ENCODE data around the gene DEDD. TPM values are rescaled to one million over a fixed set of nuclear protein-coding genes. Genes with fewer than 3 reads are reported as not detected.

Gene DEDD
- total RNA-seq, 1 experiment from 2014 or later = 32.8 TPM

DNA sequence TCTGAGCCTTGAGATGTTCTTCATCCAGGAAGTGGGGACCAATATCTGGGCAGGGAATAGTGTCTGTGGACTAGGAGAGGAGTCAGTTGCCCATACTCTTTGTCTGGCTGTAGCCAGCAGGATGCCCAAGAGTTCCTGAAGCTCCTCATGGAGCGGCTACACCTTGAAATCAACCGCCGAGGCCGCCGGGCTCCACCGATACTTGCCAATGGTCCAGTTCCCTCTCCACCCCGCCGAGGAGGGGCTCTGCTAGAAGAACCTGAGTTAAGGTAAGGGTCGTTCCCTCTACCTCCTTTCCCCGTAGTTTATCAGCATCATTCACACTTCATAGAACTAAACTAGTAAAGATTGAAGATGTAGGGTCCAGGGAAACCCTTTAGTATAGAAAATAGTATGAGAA, 30.3 kb upstream of the DEDD start:
- no peak for ATAC-seq
- CTCF ChIA-PET = no interaction called here

More for the DNA sequence above, 30.3 kb upstream of the DEDD start:
- ChIA-PET POLR2A (no interaction called here), RAD21 (ENCODE audit: low non-redundant PET in 1 of 2, low total read pairs in 2 of 2, uncharacterized antibody in 2 of 2, unreplicated experiment in 2 of 2) (no interaction called here)
- Histone ChIP-seq H4K20me1 (ENCODE audit: insufficient read depth) (no peaks in the 10 kb centered on the region), H3K4me1 (ENCODE audit: control insufficient read depth in 1 of 2, insufficient read depth in 2 of 2, low read length in 2 of 2) (peaks cover 10 to 47% of the 10 kb centered on the region in 2 experiments; a peak in 3 of 4 replicates), H3K9me3 (ENCODE audit: control insufficient read depth in 1 of 2, insufficient read depth in 1 of 2, low read depth in 1 of 2, low read length in 2 of 2) (no peaks in the 10 kb centered on the region), H3K4me3 (replicated peaks in 1 of 2; ENCODE audit: low read depth in 1 of 2, low read length in 2 of 2) (no peak overlapping the region), H2AFZ (ENCODE audit: low read depth, low read length, poor library complexity, severe bottlenecking) (no peak overlapping the region), H3K4me2 (ENCODE audit: low read length) (no peak overlapping the region), H3K9me2 (ENCODE audit: insufficient read depth) (no peaks in the 10 kb centered on the region), H3K27ac (ENCODE audit: low read depth, low read length) (no peak overlapping the region), H3K9ac (ENCODE audit: low read length) (no peak overlapping the region), H3K79me2 (ENCODE audit: insufficient read depth, low read length) (peaks cover 11% of the 10 kb centered on the region; the same call in 1 of the 2 replicates), H3K36me3 (ENCODE audit: control insufficient read depth in 1 of 2, insufficient read depth in 2 of 2, low read length in 2 of 2) (peaks cover 8 to 26% of the 10 kb centered on the region in 2 experiments; a peak in 2 of 4 replicates), H3K27me3 (ENCODE audit: insufficient read depth, low read length) (no peaks in the 10 kb centered on the region)
- TF ChIP-seq FOSL1 (IDR thresholded peaks at IDR 0.05; ENCODE audit: low read depth) (no peak), ELF1 (IDR thresholded peaks at IDR 0.05; ENCODE audit: borderline replicate concordance, low read depth) (no peak), EGR1 (IDR thresholded peaks at IDR 0.05; ENCODE audit: low read depth) (no peak), CBX3 (IDR thresholded peaks at IDR 0.05; ENCODE audit: low read depth) (no peak), YY1 (IDR thresholded peaks at IDR 0.05; ENCODE audit: extremely low read depth, insufficient replicate concordance, low read depth, low read length) (no peak), SP1 (IDR thresholded peaks at IDR 0.05; ENCODE audit: low read depth) (no peak), SIN3A (IDR thresholded peaks at IDR 0.05; ENCODE audit: low read depth) (no peak), JUND (IDR thresholded peaks at IDR 0.05) (no peak), RAD21 (IDR thresholded peaks at IDR 0.05; ENCODE audit: low read depth) (no peak), EZH2phosphoT487 (IDR thresholded peaks at IDR 0.05; ENCODE audit: borderline replicate concordance) (no peak), POLR2AphosphoS5 (IDR thresholded peaks at IDR 0.05; ENCODE audit: low read depth, low read length) (no peak), EZH2 (IDR thresholded peaks at IDR 0.05) (no peak)
- TF ChIP-seq, protein P1, sequence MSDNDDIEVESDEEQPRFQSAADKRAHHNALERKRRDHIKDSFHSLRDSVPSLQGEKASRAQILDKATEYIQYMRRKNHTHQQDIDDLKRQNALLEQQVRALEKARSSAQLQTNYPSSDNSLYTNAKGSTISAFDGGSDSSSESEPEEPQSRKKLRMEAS (IDR thresholded peaks at IDR 0.05) = no peak
- TF ChIP-seq, protein P2, sequence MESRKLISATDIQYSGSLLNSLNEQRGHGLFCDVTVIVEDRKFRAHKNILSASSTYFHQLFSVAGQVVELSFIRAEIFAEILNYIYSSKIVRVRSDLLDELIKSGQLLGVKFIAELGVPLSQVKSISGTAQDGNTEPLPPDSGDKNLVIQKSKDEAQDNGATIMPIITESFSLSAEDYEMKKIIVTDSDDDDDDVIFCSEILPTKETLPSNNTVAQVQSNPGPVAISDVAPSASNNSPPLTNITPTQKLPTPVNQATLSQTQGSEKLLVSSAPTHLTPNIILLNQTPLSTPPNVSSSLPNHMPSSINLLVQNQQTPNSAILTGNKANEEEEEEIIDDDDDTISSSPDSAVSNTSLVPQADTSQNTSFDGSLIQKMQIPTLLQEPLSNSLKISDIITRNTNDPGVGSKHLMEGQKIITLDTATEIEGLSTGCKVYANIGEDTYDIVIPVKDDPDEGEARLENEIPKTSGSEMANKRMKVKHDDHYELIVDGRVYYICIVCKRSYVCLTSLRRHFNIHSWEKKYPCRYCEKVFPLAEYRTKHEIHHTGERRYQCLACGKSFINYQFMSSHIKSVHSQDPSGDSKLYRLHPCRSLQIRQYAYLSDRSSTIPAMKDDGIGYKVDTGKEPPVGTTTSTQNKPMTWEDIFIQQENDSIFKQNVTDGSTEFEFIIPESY (IDR thresholded peaks at IDR 0.05; ENCODE audit: extremely low read depth, insufficient replicate concordance, low read length) = no peak
- no TSS peak for BruUV-seq (replicated peaks)
- intact Hi-C loops (cut with micrococcal nuclease) = no loop called here
- DNase-seq (ENCODE audit: low read depth, low spot score) = no peak

Measured in HCT116 (cell line).